ENCODE measurements around the gene ATF2.

DNA sequence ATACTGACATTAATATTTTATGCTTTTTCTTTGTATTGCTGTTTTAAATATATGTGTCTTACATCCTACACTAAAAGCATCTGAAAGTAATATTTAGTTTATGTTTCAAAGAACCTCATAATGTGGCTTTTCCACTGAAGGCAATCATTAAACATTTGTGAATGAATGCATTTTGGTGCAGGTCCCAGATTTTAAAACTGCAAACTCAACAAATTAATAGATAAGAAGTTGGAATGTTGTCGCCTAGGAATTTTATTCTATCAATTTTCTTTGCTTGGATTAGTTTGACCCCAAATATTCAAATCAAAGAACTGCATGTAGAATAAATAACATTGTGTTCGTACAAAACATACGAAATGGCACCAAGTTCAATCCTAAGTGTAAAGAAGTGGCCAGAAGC, 44.7 kb downstream of the ATF2 start:
- no peak for TF ChIP-seq POLR2A (IDR thresholded peaks at IDR 0.05)
- TF ChIP-seq, protein P1, sequence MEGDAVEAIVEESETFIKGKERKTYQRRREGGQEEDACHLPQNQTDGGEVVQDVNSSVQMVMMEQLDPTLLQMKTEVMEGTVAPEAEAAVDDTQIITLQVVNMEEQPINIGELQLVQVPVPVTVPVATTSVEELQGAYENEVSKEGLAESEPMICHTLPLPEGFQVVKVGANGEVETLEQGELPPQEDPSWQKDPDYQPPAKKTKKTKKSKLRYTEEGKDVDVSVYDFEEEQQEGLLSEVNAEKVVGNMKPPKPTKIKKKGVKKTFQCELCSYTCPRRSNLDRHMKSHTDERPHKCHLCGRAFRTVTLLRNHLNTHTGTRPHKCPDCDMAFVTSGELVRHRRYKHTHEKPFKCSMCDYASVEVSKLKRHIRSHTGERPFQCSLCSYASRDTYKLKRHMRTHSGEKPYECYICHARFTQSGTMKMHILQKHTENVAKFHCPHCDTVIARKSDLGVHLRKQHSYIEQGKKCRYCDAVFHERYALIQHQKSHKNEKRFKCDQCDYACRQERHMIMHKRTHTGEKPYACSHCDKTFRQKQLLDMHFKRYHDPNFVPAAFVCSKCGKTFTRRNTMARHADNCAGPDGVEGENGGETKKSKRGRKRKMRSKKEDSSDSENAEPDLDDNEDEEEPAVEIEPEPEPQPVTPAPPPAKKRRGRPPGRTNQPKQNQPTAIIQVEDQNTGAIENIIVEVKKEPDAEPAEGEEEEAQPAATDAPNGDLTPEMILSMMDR (IDR thresholded peaks at IDR 0.05) = no peak
- no peak for TF ChIP-seq POLR2AphosphoS5 (IDR thresholded peaks at IDR 0.05; ENCODE audit: insufficient read depth in 1 of 2, low read depth in 1 of 2)

All from vagina (tissue), 2 donors.